ENCODE measurements around the gene ZNF576. TPM values are rescaled to one million over a fixed set of nuclear protein-coding genes. Genes with fewer than 3 reads are reported as not detected.

ZNF576 gene
- total RNA-seq, 1 donor from 2014 or later: 15.0 TPM

GRCh38 chr19:43594710-43595604 is 1.4 kb upstream of the ZNF576 start:
- peak; percentile 89 for TF ChIP-seq CTCF (IDR thresholded peaks at IDR 0.05; ENCODE audit: partially characterized antibody, unreplicated experiment)

DNA sequence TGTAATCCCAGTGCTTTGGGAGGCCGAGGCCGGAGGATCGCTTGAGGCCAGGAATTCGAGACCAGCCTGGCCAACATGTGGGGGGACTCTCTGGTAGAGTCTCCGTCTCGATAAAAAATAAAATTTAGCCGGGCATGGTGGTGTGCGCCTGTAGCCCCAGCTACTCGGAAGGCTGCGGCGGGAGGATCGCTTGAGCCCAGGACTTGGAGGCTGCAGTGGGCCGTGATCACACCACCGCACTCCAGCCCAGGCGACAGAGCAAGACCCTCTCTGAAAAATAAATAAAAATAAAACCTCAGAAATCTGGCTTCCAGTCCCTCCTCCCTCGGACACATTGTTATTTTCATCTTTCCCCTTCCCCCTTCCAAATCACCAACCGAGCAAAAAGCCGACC is 793 bp upstream of the ZNF576 start:
- H3K9me3 Mint-ChIP-seq (ENCODE audit: unreplicated experiment): peaks cover 13% of the 10 kb centered on the region
- no peak for DNase-seq
- H3K36me3 Mint-ChIP-seq (ENCODE audit: unreplicated experiment): no peaks in the 10 kb centered on the region
- peaks cover 7% of the 10 kb centered on the region for H3K27me3 Mint-ChIP-seq (ENCODE audit: unreplicated experiment)
- peak overlapping the region; percentile 97 for H3K27ac Mint-ChIP-seq (ENCODE audit: unreplicated experiment)
- peaks cover 17% of the 10 kb centered on the region for H3K4me1 Mint-ChIP-seq (ENCODE audit: low read depth, unreplicated experiment)
- peak overlapping the region; percentile 97 for H3K4me3 Mint-ChIP-seq (ENCODE audit: unreplicated experiment)
- TF ChIP-seq CTCF (IDR thresholded peaks at IDR 0.05; ENCODE audit: partially characterized antibody, unreplicated experiment): no peak

More at GRCh38 chr19:43594710-43595604, 1.4 kb upstream of the ZNF576 start:
- Mint-ChIP-seq H3K4me3 (ENCODE audit: unreplicated experiment) (peak overlapping the region; percentile 97), H3K27me3 (ENCODE audit: unreplicated experiment) (peaks cover 7% of the 10 kb centered on the region), H3K36me3 (ENCODE audit: unreplicated experiment) (no peaks in the 10 kb centered on the region), H3K4me1 (ENCODE audit: low read depth, unreplicated experiment) (peaks cover 18% of the 10 kb centered on the region), H3K9me3 (ENCODE audit: unreplicated experiment) (peaks cover 13% of the 10 kb centered on the region), H3K27ac (ENCODE audit: unreplicated experiment) (peak overlapping the region; percentile 97)
- peak; percentile 78 for DNase-seq

DNA sequence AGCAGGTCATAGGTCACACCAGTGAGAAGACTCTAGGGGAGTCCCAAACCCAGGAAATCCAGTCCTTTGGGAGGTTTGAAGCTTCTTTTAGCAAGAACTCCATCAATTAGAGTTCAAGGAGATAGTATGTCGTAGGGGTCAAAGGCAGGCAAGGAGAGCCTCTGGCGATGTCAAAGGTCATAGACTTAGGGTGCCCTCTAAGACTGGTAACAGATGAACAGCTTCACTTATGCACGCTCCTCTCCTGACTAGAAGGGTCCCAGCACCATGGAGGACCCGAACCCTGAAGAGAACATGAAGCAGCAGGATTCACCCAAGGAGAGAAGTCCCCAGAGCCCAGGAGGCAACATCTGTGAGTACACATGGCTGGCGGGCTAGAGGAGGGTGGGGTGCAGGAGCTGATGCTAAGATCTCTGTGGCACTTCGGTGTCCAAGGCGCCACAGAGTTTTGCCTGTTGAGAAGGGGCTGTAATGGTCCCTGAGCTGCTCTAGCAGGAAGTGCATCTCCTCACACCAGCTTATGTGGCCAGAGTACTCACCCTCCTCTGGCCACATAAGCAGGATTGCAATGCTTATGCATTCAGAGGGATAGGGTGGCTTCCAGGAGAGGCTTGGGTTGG is 557 bp downstream of the ZNF576 start:
- Mint-ChIP-seq H3K4me1 (ENCODE audit: low read depth, unreplicated experiment) (peaks cover 14% of the 10 kb centered on the region), H3K9me3 (ENCODE audit: unreplicated experiment) (peaks cover 13% of the 10 kb centered on the region), H3K4me3 (ENCODE audit: unreplicated experiment) (peak overlapping the region; percentile 97), H3K36me3 (ENCODE audit: unreplicated experiment) (no peaks in the 10 kb centered on the region), H3K27me3 (ENCODE audit: unreplicated experiment) (peaks cover 7% of the 10 kb centered on the region), H3K27ac (ENCODE audit: unreplicated experiment) (peak overlapping the region; percentile 97)
- DNase-seq: no peak
- TF ChIP-seq CTCF (IDR thresholded peaks at IDR 0.05; ENCODE audit: partially characterized antibody, unreplicated experiment): no peak

GRCh38 chr19:43597876-43598275 is 1.5 kb downstream of the ZNF576 start:
- Mint-ChIP-seq H3K4me3 (ENCODE audit: unreplicated experiment) (peak overlapping the region; percentile 97), H3K27me3 (ENCODE audit: unreplicated experiment) (peaks cover 7% of the 10 kb centered on the region), H3K36me3 (ENCODE audit: unreplicated experiment) (no peaks in the 10 kb centered on the region), H3K4me1 (ENCODE audit: low read depth, unreplicated experiment) (peaks cover 14% of the 10 kb centered on the region), H3K27ac (ENCODE audit: unreplicated experiment) (peak overlapping the region; percentile 97), H3K9me3 (ENCODE audit: unreplicated experiment) (peaks cover 13% of the 10 kb centered on the region)
- no peak for TF ChIP-seq CTCF (IDR thresholded peaks at IDR 0.05; ENCODE audit: partially characterized antibody, unreplicated experiment)
- DNase-seq: no peak
